Choroid plexus epithelial cell (primary cell): ENCODE results near the gene IFT27.
A peak's percentile ranks its signal among the peaks of the same experiment; 100 is the strongest.

ENCODE experiments used
- DNase-seq: peaks from one replicate; pipeline ENCODE4 v3.0.0-alpha.2; 2010; ENCODE audit warnings: low read depth
- H3K4me3 ChIP-seq: 2 replicates; pipeline ENCODE4 v1.5.1; 2011; ENCODE audit warnings: low read depth, mild to moderate bottlenecking, control low read depth, low read length, moderate library complexity
- TF ChIP-seq, protein P1 (sequence below): conservative IDR thresholded peaks from 2 replicates; pipeline ENCODE4 v1.5.1; 2011; ENCODE audit warnings: low read depth, mild to moderate bottlenecking, control low read depth, inconsistent platforms, low read length, moderate library complexity

IFT27 gene

GRCh38 chr22:36744791-36745190 lies 31.1 kb downstream of the IFT27 start:
- H3K4me3 ChIP-seq = no peak overlapping the region
- TF ChIP-seq, protein P1, sequence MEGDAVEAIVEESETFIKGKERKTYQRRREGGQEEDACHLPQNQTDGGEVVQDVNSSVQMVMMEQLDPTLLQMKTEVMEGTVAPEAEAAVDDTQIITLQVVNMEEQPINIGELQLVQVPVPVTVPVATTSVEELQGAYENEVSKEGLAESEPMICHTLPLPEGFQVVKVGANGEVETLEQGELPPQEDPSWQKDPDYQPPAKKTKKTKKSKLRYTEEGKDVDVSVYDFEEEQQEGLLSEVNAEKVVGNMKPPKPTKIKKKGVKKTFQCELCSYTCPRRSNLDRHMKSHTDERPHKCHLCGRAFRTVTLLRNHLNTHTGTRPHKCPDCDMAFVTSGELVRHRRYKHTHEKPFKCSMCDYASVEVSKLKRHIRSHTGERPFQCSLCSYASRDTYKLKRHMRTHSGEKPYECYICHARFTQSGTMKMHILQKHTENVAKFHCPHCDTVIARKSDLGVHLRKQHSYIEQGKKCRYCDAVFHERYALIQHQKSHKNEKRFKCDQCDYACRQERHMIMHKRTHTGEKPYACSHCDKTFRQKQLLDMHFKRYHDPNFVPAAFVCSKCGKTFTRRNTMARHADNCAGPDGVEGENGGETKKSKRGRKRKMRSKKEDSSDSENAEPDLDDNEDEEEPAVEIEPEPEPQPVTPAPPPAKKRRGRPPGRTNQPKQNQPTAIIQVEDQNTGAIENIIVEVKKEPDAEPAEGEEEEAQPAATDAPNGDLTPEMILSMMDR = no peak
- DNase-seq = no peak

DNA sequence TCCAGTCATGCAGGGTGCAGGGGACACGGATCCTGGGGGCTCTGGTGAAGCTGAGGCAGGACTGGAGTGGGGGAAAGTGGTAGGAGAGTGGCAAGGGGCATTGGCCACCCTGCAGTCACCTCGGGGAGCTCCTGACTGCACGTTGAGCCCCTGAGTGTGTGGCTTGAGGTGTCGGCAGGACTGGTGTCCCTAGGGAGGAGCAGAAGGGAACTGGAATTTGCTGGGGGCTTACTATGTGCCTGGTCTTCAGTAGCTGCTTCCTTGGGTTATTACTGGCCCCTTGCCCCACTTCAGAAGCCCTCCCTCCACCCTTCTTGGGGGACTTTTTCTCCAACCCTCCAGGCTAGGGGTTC lies 31.5 kb downstream of the IFT27 start:
- no peak overlapping the region for H3K4me3 ChIP-seq
- TF ChIP-seq, protein P1 = no peak
- DNase-seq = no peak

DNA sequence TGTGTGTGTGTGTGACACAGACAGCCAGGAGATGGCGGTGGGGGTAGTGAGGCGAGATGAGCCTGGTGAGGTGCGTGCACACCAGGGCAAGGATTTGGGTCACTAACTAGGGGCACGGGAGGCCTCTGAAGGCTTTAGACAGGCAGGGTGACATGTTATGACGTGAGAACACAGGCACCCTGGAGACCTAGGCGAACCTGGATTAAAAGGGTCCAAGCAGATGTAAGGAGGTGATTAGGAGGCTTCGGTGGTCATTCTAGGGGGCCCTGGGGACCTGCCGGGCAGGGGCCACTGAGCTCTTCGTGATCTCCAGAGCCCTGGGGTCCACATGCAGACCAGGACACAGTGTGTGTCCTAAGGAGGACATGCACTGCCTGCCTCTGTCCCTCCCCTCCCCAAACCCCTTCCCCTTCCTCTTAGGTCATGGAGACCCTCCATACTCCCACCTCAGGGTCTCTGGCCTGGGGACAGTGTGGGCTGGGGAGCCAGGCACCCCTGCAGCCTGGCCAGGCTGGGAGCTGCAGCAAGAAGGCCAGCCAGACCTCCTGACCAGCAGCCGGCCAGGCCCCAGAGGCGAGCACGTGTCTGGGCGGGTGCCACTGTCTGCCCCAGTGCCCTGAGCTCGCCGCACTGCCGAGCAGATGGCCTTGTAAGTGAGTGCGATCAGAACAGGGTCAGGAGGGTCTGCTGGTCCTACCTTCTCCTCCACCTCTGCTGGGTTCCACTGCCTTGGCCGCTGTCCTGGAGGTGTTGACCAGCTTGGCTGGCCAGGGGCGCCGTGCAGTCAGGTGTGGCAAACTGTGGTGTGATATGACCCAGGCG lies 32.1 kb downstream of the IFT27 start:
- no peak for DNase-seq
- H3K4me3 ChIP-seq = no peak overlapping the region
- TF ChIP-seq, protein P1 = no peak

- TF ChIP-seq, protein P1 = no peak
- H3K4me3 ChIP-seq = no peak overlapping the region
- no peak for DNase-seq
Measured at GRCh38 chr22:36743011-36743410, 32.9 kb downstream of the IFT27 start.

DNA sequence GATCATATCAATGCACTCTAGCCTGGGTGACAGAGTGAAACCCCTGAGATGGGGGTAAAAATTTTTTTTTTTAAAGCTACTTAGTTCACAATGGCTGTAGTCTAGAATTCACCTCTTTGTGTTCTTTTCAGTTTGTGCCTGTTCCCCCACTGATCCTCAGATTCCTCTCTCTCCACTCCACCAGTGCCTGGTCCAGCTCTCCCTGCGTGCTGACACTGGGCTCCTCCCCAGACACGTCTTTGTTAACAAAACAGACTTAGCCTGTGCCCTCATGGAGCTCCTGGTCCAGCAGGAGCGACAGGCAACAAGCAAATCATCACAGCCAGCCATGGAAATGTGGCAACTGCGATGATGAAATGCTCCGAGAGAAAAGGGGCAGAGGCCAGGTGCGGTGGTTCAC lies 34.0 kb downstream of the IFT27 start:
- TF ChIP-seq, protein P1 = no peak
- no peak overlapping the region for H3K4me3 ChIP-seq
- DNase-seq = no peak

- H3K4me3 ChIP-seq = no peak overlapping the region
- peak; percentile 13 for DNase-seq
- TF ChIP-seq, protein P1 = no peak
Measured at GRCh38 chr22:36741204-36741793, 34.6 kb downstream of the IFT27 start.

- H3K4me3 ChIP-seq = no peak overlapping the region
- TF ChIP-seq, protein P1 = no peak
- no peak for DNase-seq
Measured at GRCh38 chr22:36740716-36741115, 35.2 kb downstream of the IFT27 start.
